NCI-H345 treated with DMSO at 0.1 percent for 48 hours (cell line): ENCODE results near the gene TRAPPC6A.
A peak's percentile ranks its signal among the peaks of the same experiment; 100 is the strongest.

Source experiments
- DNase-seq: peaks from one replicate; lab custom pipeline; 2025; ENCODE audit not compliant: unreplicated experiment; lab: John Stamatoyannopoulos, UW

The TRAPPC6A gene

GRCh38 chr19:45163751-45164460, 14.1 kb downstream of the TRAPPC6A start:
- DNase-seq: no peak

- DNase-seq: no peak
Observed at GRCh38 chr19:45163156-45163555, 14.9 kb downstream of the TRAPPC6A start.

GRCh38 chr19:45162608-45163143, 15.4 kb downstream of the TRAPPC6A start:
- DNase-seq: peak; percentile 99

- DNase-seq: no peak
Observed at GRCh38 chr19:45161738-45162607, 16.1 kb downstream of the TRAPPC6A start.

GRCh38 chr19:45160870-45161737, 16.9 kb downstream of the TRAPPC6A start, which contains the start of gene NKPD1:
NKPD1 (minus strand) TSS chr19:45160982; CDS start chr19:45160150, 832 bp downstream.
- DNase-seq: no peak

GRCh38 chr19:45159971-45160324, 18.1 kb downstream of the TRAPPC6A start:
- no peak for DNase-seq

- DNase-seq: no peak
Observed at GRCh38 chr19:45159210-45159970, 18.6 kb downstream of the TRAPPC6A start.

GRCh38 chr19:45158503-45159209, 19.4 kb downstream of the TRAPPC6A start:
- no peak for DNase-seq

- no peak for DNase-seq
Observed at GRCh38 chr19:45156751-45157150, 21.3 kb downstream of the TRAPPC6A start.

GRCh38 chr19:45156011-45156630, 21.9 kb downstream of the TRAPPC6A start:
- no peak for DNase-seq

GRCh38 chr19:45154064-45154827, 23.8 kb downstream of the TRAPPC6A start:
- no peak for DNase-seq

- no peak for DNase-seq
Observed at GRCh38 chr19:45153339-45154063, 24.5 kb downstream of the TRAPPC6A start.

GRCh38 chr19:45152504-45153338, 25.3 kb downstream of the TRAPPC6A start:
- no peak for DNase-seq

GRCh38 chr19:45151821-45152503, 26.1 kb downstream of the TRAPPC6A start:
- DNase-seq: no peak

GRCh38 chr19:45151320-45151719, 26.7 kb downstream of the TRAPPC6A start:
- no peak for DNase-seq

- DNase-seq: no peak
Observed at GRCh38 chr19:45150751-45151281, 27.2 kb downstream of the TRAPPC6A start.
